Hippocampal formation (tissue), 2 donors: ENCODE data around the gene VWA8.
"Not testable (repeated sequence)": the region's sequence is repeated elsewhere in the genome, so short reads cannot be mapped to it uniquely, and the experiment has no call there.

ENCODE experiments used
- DNase-seq, 2 donors: peaks; one replicate each; lab custom pipeline; 2025; lab: John Stamatoyannopoulos, UW

VWA8 gene

GRCh38 chr13:41587490-41587889 lies 373.4 kb downstream of the VWA8 start:
- no peak for DNase-seq

DNA sequence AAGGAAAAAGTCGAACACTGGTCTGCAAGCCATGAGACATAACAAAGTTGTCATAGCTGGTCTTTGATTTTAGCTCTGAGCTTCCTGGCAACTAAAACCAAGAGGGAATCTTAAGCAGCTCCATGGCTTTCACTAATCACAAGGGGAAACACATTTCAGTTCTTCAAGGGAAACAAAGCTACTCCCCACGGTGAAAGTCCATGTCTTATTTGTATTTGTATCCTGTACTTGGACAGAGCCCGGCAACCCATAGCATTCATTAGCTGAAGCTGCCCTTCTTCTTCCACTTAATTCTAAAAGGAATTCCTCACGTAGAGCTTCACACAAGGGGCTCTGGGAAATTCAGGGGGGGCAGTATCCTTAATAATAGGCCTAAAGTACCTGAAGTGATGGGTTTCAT lies 374.7 kb downstream of the VWA8 start:
- no peak for DNase-seq

GRCh38 chr13:41582027-41582463 lies 378.9 kb downstream of the VWA8 start:
- DNase-seq, result no peak

GRCh38 chr13:41580345-41580744 lies 380.6 kb downstream of the VWA8 start:
- no peak for DNase-seq

- DNase-seq, result no peak
Measured at GRCh38 chr13:41579881-41580280, 381.0 kb downstream of the VWA8 start.

- no peak for DNase-seq
Measured at GRCh38 chr13:41579168-41579567, 381.7 kb downstream of the VWA8 start.

DNA sequence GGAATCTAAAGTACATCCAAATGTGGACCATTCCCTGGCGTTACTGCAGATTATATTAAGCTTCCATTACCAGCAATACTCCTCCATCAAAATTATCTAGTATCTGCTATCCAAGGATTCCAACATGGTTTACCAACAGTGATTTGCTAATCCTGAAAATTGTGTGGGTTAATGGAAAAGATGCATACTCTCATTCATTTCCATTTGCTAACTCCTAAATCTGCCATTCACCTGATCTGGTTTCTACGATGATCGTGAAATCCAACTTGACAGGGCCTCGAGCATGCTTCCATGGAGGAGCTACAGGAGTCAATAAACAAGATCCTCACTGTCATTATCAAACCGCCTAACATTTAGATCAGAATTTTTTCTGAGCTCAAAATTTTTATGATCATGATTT lies 382.5 kb downstream of the VWA8 start:
- no peak for DNase-seq

DNA sequence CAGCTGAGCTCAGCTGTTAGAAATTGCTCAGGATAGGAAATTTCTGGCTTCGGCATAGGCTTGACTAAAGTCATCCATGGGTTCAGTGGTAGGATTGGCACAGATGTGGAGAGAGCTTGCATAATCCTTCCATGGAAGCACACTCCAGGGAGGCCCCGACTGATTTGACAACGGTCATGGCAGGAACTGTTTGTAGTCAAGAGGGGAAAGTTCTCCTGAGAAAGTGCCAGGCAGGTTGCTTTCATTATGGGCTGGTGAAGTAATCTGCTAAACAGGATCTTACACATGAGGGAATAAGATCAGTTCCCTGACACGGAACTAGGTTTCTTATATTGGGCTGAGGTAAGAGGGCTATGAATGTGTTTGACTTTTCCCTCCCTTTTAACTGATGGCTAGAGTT lies 383.5 kb downstream of the VWA8 start:
- DNase-seq, result no peak

DNA sequence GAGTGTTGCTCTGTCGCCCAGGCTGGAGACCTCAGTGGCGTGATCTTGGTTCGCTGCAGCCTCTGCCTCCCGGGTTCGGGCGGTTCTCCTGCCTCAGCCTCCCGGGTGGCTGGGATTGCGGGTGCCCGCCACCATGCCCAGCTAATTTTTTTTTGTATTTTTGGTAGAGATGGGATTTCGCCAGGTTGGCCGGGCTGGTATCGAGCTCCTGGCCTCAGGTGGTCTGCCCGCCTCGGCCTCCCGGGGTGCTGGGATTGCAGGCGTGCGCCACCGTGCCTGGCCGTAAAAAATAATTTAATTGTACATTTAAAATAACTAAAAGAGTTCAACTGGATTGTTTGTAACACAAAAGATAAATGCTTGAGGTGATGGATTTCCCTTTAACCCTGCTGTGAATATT lies 387.3 kb downstream of the VWA8 start:
- not testable (repeated sequence) for DNase-seq

GRCh38 chr13:41571817-41572340 lies 389.0 kb downstream of the VWA8 start:
- DNase-seq, result not testable (repeated sequence)

DNA sequence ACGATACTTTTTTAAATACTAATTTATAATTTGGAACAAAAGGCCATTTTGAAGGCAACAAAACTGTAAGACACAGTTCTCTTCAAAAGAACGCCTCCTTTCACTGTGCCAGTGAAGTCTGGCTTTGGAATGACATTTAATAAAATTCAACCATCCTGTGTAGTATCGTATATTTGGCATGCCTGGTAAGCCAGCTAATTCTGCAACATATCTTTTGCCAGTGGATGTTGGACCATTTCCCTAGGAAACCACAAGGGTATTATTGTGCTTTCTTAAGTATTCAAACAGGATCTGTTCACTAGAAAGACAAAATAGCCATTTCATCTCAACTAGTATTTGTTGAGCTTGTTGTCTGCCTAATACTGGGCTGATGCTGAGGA lies 391.9 kb downstream of the VWA8 start:
- DNase-seq, result peak in 1 of 2 donors; percentile 71

- peak; percentile 13 to 57 for DNase-seq
Measured at GRCh38 chr13:41568143-41568971, 392.6 kb downstream of the VWA8 start.

DNA sequence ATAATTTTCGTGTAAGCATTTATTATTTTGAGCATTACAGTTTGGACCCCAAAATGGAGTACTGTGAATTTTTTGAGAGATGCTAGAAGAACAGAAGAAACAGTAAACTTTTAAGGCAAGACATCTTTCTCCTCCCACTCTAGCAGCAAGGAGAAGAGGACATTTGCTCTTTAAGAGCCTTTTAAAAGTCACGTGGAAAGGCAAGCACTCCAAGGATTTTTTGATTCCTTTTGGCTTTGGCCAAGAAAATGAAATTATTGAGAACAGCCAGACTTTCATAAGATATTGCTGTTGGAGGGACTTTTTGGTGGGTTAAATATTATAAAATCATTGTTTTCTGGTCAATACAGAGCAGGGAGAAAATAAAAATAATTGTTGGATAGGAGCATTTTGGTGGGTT lies 393.5 kb downstream of the VWA8 start:
- DNase-seq, result no peak

DNA sequence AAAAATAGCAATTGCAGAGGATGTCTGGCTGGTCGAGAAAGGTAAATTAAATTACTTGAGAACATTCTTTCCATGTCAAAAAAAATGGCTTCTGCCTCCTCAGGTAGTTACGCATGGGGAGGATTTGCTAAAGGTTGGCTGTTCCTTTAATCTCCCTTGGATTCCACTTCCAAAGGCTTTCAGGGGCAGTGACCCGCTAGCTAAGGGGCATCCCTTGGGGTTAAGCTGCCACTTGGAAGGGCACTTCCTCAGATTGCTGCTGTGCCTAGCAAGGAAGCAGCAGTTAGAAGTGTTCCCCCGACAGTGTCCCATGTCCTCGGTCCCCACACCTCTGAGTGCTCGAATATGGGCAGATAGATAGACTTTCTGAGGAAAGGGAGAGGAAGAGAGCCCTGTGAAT lies 395.1 kb downstream of the VWA8 start:
- DNase-seq, result no peak

DNA sequence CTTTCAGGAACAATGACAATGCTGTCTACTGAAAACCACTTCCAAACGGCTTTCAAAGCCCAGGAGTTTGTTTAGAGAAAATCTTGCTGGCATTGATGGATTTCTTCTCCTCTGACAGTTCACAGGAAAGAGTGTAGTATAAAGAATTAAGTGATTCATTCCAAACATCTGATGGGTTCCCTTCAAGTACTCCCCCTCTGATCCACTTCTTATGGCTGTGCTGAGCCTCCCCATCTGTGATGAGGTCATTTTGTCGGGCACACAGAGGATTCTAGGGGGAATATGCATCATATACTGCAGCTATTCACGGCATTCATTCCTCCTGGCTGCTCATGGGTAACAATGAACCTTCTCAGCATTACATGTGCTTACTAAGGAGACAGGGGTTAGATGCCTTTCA lies 395.7 kb downstream of the VWA8 start:
- DNase-seq, result peak; percentile 41 to 50

DNA sequence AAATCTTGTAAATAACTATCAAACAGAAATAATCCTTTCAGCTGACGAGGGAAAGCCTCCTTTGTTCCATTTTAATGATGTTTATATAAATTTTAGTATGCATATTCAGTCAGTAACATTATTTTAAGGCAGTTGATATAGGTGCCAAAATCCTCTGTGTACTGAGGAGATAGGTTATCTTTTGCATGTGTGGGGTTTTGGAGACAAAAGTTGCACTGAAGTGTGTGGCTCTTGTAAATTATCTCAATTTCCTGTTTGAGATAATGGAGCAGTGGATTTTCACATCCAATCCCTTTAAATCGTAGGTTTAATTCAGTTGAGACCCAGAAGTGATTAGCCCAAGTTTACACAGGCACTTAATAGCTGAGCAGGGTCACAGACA lies 396.9 kb downstream of the VWA8 start:
- DNase-seq, result no peak

GRCh38 chr13:41563341-41563983 lies 397.4 kb downstream of the VWA8 start:
- DNase-seq, result peak; percentile 54 to 73

DNA sequence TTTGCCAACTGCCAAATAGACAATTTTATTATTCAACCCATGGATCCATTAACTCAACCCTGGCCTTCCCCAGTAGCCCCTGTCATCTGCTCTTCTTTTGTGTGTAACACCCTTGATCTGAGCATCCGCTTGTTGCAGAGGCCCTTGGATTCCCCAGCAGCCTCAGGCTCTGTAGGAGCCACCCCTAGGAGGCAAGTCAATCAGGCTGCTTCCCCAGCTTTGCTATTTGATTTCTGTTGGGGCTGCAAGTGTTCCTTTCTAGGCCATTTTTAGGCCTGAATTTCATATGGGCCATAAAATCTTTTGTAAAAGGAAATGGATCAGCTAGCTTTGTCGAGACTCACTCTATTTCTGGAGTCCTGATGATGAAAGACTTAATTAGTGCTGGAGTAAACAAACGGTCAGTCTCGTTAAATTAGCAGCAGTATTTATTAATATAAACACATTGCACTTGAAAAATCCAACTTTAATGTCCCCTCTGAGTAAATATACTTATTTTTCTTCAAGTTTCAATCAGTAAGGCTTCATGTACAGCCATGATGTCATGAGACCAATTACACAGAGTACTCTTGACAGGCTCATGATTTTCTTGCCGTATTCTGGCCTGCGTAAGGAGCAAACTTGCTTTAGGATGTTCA lies 398.2 kb downstream of the VWA8 start:
- DNase-seq, result peak; percentile 46 to 53

- peak; percentile 87 for DNase-seq
Measured at GRCh38 chr13:41562083-41562482, 398.8 kb downstream of the VWA8 start.

GRCh38 chr13:41561170-41561569 lies 399.7 kb downstream of the VWA8 start:
- no peak for DNase-seq

- DNase-seq, result no peak
Measured at GRCh38 chr13:41558781-41559560, 401.9 kb downstream of the VWA8 start.

DNA sequence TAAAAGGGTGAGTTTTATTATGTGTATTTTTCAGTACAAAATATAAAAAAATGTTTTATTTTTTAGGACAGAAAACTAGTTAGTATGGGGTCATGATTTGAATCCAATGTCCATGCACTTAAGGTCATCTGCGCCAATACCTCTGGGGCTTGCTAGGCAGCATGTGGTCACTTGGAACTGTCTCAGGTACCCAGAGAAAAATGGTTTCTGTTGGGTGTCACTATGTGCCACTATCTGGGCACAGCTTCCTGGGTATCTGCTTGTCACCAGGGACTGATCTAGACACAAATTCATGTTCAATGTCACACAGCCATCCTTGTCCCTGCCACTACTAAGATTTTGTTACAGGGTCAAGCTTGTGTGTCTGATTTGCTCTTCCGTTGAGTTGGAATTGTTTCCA lies 403.2 kb downstream of the VWA8 start:
- no peak for DNase-seq
